ENCODE data around the gene SPINT3.

GRCh38 chr20:45489083-45489531, 26.3 kb downstream of the SPINT3 start:
- TF ChIP-seq POLR2A (IDR thresholded peaks at IDR 0.05; ENCODE audit: low read length) (no peak), GATA1 (IDR thresholded peaks at IDR 0.05; ENCODE audit: low read depth, low read length) (no peak)
